GM19099 (cell line): ENCODE data around the gene FAM131A.

ENCODE experiments used
- POLR2A ChIP-seq: IDR thresholded peaks from 3 replicates; pipeline ENCODE4 v1.6.1; 2011; ENCODE audit warnings: low read depth; ENCODE audit not compliant: insufficient read length; ENCODE audit errors: extremely low read depth

The FAM131A gene

DNA sequence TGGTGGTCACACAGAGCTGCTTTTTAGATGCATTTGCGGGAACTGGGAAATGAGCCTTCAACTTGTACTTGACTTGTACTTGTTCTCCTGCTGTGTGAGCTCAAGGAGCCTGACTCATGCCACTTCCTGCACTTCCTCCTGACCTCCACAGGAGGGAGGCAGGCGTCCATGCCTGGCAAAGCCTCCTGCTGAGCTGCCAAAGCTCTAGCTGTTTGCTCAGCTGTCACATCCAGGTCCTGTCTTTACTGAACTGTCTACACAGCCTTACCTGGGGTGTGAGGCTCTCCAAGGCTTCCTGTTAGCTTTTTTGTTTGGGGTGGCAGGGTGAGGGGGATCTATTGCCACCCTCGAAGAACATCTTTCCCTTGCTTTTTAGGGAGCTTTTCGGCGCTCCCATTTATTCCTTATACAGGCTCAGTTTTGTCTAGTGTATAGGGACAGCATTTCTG lies 34.2 kb downstream of the FAM131A start:
- TF ChIP-seq POLR2A: no peak

DNA sequence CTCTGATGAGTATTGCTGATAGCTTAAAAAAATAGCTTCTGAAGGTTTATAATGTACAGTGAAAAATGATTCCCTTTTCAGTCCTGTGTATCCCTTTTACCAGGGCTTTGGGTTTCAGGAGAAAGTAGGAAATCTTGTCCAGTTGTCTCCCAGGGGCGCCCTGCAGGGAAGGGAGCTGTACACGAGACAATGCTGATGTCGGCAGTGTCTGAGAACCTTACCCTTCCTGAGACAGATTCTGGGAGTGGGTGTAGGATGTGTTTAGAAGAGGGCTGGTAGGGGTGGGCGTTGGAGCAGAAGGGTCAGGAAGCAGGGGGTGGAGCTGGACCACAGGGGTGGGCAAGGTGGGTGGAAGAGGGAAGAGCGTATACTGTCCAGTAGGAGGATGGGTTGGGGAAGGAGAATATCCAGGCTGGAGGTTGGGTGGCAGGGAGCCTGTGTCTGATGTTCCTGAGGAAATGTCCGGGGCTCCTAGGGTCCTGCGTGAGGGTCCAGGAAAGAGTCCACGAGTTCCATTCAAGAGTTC lies 35.0 kb downstream of the FAM131A start:
- TF ChIP-seq POLR2A: no peak

DNA sequence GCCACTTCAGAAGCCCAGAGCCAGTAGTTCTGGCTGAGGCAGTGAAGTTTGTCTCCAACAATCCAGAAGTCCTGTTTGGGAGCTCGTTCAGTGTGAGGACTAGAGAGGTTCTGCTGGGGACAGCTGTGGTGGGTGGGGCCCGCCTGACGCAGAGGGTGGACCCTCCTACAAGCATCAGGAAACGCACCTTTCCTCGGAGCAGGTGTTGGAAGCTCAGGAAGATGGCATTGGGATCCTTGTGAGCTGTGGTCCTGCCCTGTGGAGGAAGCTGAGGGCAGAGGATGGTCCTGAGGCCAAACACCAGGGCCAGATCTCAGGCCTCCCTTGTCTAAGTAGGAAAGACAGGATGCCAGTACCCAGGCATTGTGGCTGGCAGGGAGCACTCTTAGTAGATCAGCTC lies 35.5 kb downstream of the FAM131A start:
- TF ChIP-seq POLR2A: no peak

DNA sequence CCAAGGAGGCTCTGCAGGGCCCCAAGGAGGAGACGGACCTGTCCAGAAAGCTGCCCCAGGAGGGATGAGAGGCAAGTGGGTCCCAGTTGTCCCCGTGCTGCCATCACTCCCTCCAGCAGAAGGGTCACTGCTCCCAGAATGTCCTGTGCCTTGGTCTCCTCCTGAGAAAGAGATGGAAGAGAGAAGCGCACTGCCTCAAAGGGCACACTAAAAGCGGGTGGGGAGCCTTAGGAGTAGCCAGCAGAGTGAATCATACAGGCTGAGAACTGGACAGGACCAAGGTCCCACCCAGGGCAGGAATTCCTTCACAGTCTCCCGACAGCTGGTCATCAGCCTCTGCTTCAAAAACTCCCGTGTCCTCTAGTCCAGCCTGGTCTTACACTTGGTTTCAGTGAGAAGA lies 36.0 kb downstream of the FAM131A start:
- TF ChIP-seq POLR2A: no peak

DNA sequence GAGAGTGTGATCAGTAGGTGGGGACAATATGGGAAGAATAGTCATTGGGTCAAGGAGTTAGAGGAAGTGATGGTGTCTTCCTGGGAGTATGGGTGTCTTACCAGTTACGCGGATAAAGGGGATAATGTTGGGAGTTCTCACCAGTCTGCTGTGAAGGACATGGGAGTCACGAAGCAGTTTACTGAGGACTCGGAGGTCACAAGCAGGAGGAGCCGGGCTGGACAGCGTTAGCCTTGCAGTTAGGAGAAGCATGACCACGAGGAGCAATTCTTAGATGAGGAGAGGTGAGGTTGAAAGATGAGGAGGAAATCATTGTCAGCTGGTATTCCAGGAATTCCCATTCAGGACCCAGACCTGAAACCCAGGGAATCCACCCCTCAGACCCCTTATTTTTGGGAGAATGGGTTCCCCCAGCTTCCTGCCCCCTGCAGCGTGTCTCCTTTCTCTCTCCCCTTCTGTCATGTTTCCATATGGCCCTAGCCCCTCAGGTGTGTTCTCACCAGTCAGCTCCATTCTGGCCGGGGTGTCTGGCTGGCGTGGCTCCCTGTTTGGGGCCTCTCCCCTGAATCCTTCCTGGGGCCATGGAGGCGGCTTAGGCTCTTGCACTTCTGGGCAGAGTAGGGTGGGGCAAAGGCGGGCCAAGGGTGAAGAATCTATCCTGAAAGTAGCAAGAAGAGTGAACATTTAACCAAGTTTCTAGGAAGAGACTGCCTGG lies 38.5 kb downstream of the FAM131A start:
- no peak for TF ChIP-seq POLR2A

DNA sequence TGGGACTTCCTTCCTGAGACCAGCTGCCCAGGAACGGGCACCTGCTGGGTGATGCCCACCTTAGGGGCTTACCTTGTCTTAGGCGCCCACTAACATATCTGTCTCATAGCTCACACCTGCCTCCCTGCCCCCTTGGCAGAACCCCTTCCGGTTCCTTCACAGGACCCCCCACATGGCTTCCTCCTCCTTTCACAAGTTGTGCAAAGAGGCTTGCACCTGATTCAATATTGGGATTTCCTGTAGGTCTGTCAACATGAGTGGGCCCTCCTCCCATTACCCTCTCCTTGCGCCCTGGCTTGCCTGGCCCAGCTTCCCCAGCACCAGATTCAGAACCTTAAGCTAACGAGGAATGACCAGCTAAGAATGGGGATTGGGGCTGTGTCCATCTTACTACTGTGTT lies 40.0 kb downstream of the FAM131A start:
- no peak for TF ChIP-seq POLR2A

DNA sequence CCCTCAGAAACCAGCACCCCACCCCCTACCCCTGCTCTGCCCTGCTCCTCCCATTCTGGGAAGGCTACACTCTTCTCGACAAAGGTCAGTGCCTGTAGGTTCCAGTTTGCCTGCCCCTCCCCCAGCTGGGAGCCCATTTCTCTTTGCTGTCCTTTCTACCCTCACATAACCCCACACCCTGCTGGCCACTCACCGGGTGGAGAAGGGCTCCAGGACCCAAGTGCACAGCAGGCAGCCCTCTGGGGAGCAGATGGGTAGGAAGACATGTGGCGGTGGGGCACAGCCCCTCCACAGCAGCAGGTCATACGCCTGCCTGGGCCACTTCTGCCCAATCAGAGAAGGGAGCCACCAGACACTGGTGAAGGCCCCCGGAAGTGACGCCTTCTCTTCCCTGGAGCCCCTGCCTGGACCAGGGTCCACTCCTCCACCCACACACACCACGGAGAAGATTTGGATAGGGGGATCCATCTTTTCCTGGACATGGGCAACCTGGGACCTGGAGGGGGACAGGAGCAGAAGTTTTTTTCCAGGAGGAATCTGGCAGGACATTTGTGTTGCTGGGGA lies 40.6 kb downstream of the FAM131A start, which contains the start of gene THPO:
Gene THPO, minus strand, starts transcription at position 326 of the 564 bp plus-strand sequence. CDS start 1,948 bp downstream, outside the sequence.
- TF ChIP-seq POLR2A: no peak

DNA sequence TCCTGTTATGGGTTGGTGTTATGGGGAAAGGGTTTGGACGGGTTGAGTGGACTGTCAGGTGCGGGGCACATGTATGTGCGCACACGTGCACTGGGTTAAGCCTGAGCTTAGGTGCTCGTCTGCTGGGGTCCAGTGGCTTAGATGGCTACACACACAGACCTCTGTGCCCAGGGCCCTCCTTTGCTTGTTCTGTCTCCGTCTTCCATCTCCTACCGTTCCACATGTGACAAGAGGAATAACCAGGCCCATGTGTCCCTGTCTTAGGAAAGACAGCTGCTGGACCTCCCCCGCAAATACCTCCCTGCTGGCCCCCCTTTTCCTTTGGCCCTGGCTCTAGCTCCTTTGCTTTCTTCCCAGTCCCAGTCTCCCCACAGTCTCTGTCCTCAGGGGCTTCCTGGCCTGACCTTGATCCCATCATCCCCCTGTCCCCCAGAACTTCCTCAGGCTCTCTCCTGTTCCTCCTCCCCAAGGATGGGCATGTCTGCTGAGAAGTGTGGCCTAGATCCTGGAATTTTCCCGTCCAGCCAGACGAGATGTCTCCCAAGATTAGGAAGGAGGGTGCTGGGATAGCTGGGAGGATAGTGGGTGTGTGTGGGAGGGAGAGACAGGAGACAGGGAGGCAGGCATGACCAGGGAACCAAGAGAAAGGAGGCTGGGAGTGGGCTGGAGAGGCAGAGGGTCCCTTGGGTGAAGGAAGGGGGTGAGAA lies 41.4 kb downstream of the FAM131A start:
- no peak for TF ChIP-seq POLR2A

DNA sequence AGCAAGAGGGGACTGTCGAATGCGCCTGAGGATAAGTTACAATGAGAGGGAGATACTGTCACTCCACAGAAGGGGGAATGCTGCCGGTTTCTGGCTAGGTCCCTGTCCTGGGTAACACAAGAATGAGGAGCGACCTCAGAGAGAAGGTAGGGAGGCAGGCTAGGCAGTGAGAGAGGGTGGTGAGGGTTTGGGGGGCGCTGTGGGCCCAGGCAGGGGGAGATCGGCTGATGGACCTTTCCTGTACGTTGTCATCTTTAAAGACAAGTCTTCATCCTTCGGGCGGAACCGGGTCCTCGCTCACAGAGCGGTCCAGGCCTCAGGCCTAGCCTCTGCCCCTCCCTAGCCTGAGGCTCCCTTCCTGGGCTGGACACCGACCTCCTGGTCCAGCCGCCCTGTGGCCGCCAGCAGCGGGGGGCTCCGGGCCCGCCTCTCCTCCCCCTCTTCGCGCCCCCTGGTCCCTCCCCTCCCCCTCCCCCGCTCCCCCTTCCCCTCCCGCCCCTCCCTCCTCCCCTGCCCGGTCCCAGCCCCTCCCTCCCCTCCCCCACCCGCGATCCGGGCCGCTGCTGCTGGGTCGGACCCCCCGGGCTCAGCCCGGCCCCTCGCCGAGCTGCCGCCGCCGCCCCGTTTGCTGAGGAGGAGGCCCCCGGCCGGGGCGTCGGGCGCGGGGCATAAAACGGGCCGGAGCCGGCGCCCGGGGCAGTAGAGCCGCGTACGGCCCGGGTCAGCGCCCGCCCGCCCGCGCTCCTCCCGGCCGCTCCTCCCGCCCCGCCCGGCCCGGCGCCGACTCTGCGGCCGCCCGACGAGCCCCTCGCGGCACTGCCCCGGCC lies 42.2 kb downstream of the FAM131A start, which contains the start of gene CHRD:
Gene CHRD, plus strand, starts transcription at position 697 of the 827 bp plus-strand sequence. CDS start 265 bp downstream, outside the sequence.
- no peak for TF ChIP-seq POLR2A

DNA sequence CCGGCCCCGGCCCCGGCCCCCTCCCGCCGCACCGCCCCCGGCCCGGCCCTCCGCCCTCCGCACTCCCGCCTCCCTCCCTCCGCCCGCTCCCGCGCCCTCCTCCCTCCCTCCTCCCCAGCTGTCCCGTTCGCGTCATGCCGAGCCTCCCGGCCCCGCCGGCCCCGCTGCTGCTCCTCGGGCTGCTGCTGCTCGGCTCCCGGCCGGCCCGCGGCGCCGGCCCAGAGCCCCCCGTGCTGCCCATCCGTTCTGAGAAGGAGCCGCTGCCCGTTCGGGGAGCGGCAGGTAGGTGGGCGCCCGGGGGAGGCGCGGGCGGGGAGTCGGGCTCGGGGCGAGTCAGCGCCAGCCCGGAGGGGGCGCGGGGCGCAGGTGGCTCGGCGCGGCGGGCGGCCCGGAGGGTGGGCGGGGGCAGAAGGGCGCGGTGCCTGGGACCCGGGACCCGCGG lies 42.8 kb downstream of the FAM131A start:
- no peak for TF ChIP-seq POLR2A

DNA sequence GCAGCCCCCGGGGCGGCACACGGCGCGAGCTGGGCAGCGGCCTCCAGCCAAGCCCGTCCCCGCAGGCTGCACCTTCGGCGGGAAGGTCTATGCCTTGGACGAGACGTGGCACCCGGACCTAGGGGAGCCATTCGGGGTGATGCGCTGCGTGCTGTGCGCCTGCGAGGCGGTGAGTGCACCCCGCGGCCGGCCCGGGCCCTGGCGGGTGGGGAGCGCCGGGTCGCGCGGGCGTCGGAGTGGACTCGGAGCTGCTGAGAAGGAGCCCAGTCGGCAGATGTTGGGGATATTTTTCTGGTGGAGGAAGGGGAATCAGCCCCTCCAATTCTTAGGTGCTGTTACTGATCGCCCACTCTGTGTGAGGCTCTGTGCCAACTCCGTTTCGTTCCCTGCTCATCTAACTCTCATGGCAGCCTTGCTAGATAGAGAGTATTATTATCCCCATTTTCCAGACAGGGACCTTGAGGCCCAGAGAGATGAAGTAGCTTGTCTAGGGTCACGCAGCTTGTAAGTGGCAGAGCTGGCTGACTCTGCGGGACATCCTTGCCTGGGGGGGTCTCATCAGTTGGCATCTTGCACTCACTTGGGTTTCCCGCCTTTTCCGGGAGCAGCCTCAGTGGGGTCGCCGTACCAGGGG lies 43.3 kb downstream of the FAM131A start:
- TF ChIP-seq POLR2A: no peak

DNA sequence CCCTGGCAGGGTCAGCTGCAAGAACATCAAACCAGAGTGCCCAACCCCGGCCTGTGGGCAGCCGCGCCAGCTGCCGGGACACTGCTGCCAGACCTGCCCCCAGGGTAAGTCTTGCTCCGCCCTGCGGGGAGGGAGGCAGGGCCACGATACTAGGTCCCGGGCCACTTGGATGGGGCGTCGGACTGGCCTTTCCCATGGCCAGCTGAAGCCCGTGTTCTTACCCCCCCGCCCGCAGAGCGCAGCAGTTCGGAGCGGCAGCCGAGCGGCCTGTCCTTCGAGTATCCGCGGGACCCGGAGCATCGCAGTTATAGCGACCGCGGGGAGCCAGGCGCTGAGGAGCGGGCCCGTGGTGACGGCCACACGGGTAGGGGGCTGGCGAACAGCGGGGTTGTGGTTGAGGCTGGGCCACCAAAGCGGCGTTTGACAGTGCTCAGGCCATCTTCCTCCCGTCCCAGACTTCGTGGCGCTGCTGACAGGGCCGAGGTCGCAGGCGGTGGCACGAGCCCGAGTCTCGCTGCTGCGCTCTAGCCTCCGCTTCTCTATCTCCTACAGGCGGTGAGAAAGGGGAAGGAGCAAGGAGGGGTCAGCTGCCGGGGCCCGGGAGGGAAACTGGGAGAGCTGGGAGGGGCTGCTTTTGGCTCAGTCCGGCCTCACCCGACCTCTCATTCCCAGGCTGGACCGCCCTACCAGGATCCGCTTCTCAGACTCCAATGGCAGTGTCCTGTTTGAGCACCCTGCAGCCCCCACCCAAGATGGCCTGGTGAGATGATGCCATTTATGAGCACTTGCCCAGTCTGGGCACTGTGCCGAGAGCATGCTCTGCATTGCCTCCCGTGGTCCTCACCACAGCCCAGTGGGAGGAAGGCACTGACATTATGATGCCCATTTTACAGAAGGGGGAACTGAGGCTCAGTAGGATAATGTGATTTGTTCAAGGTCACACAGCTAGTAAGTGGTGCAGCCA lies 44.1 kb downstream of the FAM131A start:
- TF ChIP-seq POLR2A: no peak
